ENCODE data around the gene ADCK1.
"Not testable (repeated sequence)": the region's sequence is repeated elsewhere in the genome, so short reads cannot be mapped to it uniquely, and the experiment has no call there.

DNA sequence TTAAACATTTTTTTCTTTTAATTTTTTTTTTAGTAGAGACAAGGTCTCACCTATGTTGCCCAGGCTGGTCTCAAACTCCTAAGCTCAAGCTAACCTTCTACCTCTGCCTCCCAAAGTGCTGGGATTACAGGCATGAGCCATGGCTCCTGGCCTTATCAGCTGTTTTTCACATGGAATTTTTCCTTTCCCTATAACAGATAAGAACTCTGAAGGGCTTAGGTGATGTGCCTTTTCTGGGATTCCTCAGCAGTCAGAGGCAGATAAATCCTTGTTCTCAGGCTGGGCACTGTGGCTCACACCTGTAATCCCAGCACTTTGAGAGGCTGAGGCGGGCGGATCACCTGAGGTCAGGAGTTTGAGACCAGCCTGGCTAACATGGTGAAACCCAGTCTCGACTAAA lies 6.7 kb upstream of the ADCK1 start:
- TF ChIP-seq SP1 (CRISPR knock-in tag; conservative IDR thresholded peaks at IDR 0.05); CTCF (IDR thresholded peaks at IDR 0.05); ESRRA (CRISPR knock-in tag; IDR thresholded peaks at IDR 0.05; ENCODE audit: borderline replicate concordance); NR2C2 (CRISPR knock-in tag; IDR thresholded peaks at IDR 0.05): not testable (repeated sequence)

Measured in WTC11 (cell line).